ENCODE results near the gene SEMG1.
A peak's percentile ranks its signal among the peaks of the same experiment; 100 is the strongest.

The SEMG1 gene

GRCh38 chr20:45226287-45226686 lies 19.5 kb downstream of the SEMG1 start:
- no peak for DNase-seq

GRCh38 chr20:45229264-45230056 lies 22.6 kb downstream of the SEMG1 start:
- DNase-seq: peak; percentile 23

- no peak for DNase-seq
Observed at GRCh38 chr20:45230631-45231030, 23.8 kb downstream of the SEMG1 start.

GRCh38 chr20:45235995-45236394 lies 29.2 kb downstream of the SEMG1 start:
- DNase-seq: no peak

GRCh38 chr20:45238139-45238538 lies 31.3 kb downstream of the SEMG1 start:
- no peak for DNase-seq

- no peak for DNase-seq
Observed at GRCh38 chr20:45246109-45246508, 39.3 kb downstream of the SEMG1 start.

GRCh38 chr20:45247865-45248264 lies 41.0 kb downstream of the SEMG1 start:
- no peak for DNase-seq

GRCh38 chr20:45248609-45249008 lies 41.8 kb downstream of the SEMG1 start:
- DNase-seq: no peak

- DNase-seq: no peak
Observed at GRCh38 chr20:45251884-45252560, 45.2 kb downstream of the SEMG1 start.

GRCh38 chr20:45253261-45253660 lies 46.4 kb downstream of the SEMG1 start:
- no peak for DNase-seq

- no peak for DNase-seq
Observed at GRCh38 chr20:45254383-45255262, 47.8 kb downstream of the SEMG1 start, which contains the start of gene SLPI. SLPI (minus strand) TSS chr20:45254564; CDS start chr20:45254543, 21 bp downstream.

- no peak for DNase-seq
Observed at GRCh38 chr20:45257161-45257560, 50.3 kb downstream of the SEMG1 start.

GRCh38 chr20:45257711-45258110 lies 50.9 kb downstream of the SEMG1 start:
- no peak for DNase-seq

- no peak for DNase-seq
Observed at GRCh38 chr20:45258259-45258658, 51.4 kb downstream of the SEMG1 start.

- no peak for DNase-seq
Observed at GRCh38 chr20:45258664-45259063, 51.8 kb downstream of the SEMG1 start.
